Esophagus (tissue), 2 donors: ENCODE measurements around the gene BMPR1B. TPM values are rescaled to one million over a fixed set of nuclear protein-coding genes. Genes with fewer than 3 reads are reported as not detected.
"Not testable (repeated sequence)": the region's sequence is repeated elsewhere in the genome, so short reads cannot be mapped to it uniquely, and the experiment has no call there.

Source experiments
- H3K27ac ChIP-seq, 2 donors: one replicate each; pipeline ENCODE4 v1.5.1; 2013; ENCODE audit warnings: low read depth in 2 of 2, mild to moderate bottlenecking in 2 of 2, inconsistent platforms in 1 of 2, low read length in 1 of 2, moderate library complexity in 1 of 2
- H3K27me3 ChIP-seq, 2 donors: one replicate each; pipeline ENCODE4 v1.6.1; 2013; ENCODE audit warnings: low read length in 2 of 2, control low read depth in 1 of 2, mild to moderate bottlenecking in 1 of 2; ENCODE audit not compliant: insufficient read depth in 2 of 2, control insufficient read depth in 1 of 2
- H3K36me3 ChIP-seq, 2 donors: one replicate each; pipeline ENCODE4 v1.6.1; 2013; ENCODE audit warnings: low read length in 1 of 2; ENCODE audit not compliant: control insufficient read depth in 2 of 2, insufficient read depth in 2 of 2
- H3K4me1 ChIP-seq, 2 donors: one replicate each; pipeline ENCODE4 v1.6.1; 2013; ENCODE audit warnings: low read length in 1 of 2; ENCODE audit not compliant: control insufficient read depth in 2 of 2, insufficient read depth in 2 of 2
- H3K4me3 ChIP-seq, 2 donors: one replicate each; pipeline ENCODE4 v1.5.1; 2013; ENCODE audit warnings: low read length in 2 of 2, mild to moderate bottlenecking in 2 of 2, low read depth in 1 of 2, moderate library complexity in 1 of 2
- H3K9me3 ChIP-seq, 2 donors: one replicate each; pipeline ENCODE4 v1.6.1; 2013; ENCODE audit warnings: mild to moderate bottlenecking in 2 of 2, low read depth in 1 of 2, low read length in 1 of 2, moderate library complexity in 1 of 2; ENCODE audit not compliant: control insufficient read depth in 2 of 2, insufficient read depth in 1 of 2
- WGBS, 2 donors: extraction: QIAGEN DNeasy Blood & Tissue Kit; methylation state at CpG; one replicate each; pipeline ENCODE4 v1.1.7; 2013; 5-methylcytosine and 5-hydroxymethylcytosine counted together
- polyA plus RNA-seq, 2 donors: library from polyadenylated mRNA; stranded (reverse); fragments of 200-250 nt; gene quantifications; one replicate each; pipeline ENCODE4 v1.2.3, GENCODE V29; 2013
- donor health status: healthy with polysubstance abuse.
- donor health status: Bipolar disorder and iron deficiency.

The BMPR1B gene
- polyA plus RNA-seq, 2 donors = 0.18 to 0.22 TPM

DNA sequence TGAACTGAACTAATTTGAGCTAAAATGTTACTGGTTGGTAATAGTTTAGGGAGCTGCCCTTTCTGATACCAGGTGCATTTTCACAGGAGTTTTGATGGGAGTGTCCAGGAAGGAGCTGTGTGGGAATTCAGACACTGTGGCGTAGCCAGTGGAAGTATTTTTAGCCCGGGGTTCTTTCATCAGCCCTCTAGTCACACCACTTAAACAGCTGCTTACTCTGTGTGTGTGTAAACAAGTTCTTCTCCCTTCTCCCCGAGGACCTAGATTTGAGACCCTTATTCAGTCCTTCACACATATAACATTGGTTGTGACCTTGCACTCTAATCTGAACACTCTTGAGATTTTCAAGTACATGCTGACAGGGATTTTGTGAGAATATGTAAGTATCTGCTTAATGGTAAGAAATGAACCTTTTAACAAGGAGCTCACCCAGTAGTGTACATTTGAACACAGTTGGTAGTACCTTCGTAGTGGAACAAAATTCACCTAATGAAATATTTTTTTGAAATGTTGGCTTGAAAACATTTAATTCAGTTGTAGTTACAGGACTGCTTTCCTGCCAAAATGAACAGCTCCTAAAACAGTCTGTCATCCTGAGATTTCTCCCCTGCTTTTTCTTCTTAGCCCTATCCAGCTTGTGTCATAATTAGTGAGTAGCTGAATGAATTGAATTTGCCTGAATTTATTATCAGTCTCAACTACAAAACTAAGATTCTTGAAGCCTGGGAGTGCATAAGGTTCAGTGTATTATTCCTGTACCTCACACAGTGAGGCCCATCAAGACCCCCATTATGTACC is 61.8 kb downstream of the BMPR1B start:
- 43 to 58% methylated on average over 4 of the region's 4 CpGs for WGBS, 2 donors
- Histone ChIP-seq H3K4me3 (no peak overlapping the region), H3K27ac (no peak overlapping the region), H3K27me3 (no peaks in the 10 kb centered on the region), H3K4me1 (no peaks in the 10 kb centered on the region), H3K9me3 (no peaks in the 10 kb centered on the region), H3K36me3 (no peaks in the 10 kb centered on the region)

DNA sequence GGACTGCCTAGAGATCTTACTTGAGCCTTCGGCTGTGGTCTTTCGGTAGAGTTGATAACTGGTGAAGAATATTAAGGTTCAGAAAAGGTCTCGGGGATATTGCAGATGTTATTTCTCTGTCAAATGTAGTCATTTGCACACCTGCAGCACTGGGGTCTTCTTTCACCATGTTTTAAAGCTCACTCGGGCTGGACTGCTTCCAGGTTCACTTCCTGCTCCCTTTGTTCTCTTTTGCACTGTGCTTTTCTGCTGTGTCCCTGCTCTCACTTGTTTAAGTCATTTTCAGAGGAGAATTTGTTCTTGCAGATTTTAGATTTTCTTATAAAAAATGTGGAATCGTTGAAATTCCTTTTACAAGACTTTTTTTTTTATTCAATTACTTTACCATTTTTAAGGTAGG is 68.5 kb downstream of the BMPR1B start:
- 53 to 56% methylated on average over 5 of the region's 5 CpGs for WGBS, 2 donors

DNA sequence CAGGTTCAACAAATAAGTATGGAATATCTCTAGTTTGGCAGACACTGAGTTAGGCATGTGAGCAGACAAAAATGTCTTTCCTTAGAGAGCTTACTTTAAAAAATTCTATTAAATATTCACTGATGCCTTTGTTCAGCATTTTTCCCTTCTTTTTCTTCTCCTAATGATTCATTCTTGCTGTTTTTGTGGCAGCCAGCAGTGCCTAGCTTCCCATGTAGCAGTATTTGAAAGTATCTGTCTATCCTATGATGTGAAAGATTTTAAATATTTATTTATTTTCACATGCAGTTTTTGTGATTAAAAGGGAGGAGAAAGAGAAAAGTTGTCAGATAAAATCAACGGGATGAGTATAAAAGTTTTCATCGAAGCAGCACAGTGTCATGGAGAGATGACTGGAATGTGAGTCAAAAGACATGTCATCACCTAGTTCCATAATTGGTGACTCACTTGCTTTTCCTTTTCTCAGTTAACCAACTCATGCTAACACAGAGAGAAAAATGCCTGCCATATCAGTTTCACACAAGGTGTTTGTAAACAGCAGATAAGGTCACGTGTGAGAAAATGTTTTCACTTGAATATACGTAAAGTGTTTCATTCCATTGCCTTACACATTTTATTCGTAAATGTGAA is 69.8 kb downstream of the BMPR1B start:
- Histone ChIP-seq H3K36me3 (no peaks in the 10 kb centered on the region), H3K27me3 (no peaks in the 10 kb centered on the region), H3K9me3 (no peaks in the 10 kb centered on the region), H3K4me3 (no peak overlapping the region), H3K27ac (no peak overlapping the region), H3K4me1 (no peaks in the 10 kb centered on the region)
- 51 to 60% methylated on average over 5 of the region's 5 CpGs for WGBS, 2 donors

More for the DNA sequence above, 68.5 kb downstream of the BMPR1B start:
- Histone ChIP-seq H3K27me3 (no peaks in the 10 kb centered on the region), H3K9me3 (no peaks in the 10 kb centered on the region), H3K27ac (no peak overlapping the region), H3K4me3 (no peak overlapping the region), H3K4me1 (no peaks in the 10 kb centered on the region), H3K36me3 (no peaks in the 10 kb centered on the region)

DNA sequence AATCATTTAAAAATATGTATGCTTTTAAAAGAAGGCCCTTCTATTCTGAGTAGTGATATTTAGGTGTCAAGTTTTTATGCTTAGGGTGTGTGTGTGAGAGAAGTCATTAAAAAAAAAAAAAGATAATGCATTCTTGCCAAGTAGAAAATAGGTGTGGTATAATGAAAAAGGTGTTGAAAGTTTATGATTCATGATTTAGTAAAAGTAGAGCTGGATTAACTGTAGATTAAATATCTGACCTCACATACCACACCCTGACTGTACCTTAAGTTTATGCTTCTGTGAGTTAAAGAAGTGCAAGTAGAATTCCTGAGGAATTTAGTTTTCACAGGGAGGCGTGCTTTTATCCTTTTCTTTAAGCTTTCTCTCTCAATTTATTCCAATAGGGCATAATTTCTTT is 71.1 kb downstream of the BMPR1B start:
- H3K4me1 ChIP-seq = no peaks in the 10 kb centered on the region
- H3K4me3 ChIP-seq = no peak overlapping the region
- 41 to 62% methylated on average over 1 of the region's 1 CpG for WGBS, 2 donors
- no peaks in the 10 kb centered on the region for H3K27me3 ChIP-seq
- no peaks in the 10 kb centered on the region for H3K9me3 ChIP-seq
- no peaks in the 10 kb centered on the region for H3K36me3 ChIP-seq
- no peak overlapping the region for H3K27ac ChIP-seq

DNA sequence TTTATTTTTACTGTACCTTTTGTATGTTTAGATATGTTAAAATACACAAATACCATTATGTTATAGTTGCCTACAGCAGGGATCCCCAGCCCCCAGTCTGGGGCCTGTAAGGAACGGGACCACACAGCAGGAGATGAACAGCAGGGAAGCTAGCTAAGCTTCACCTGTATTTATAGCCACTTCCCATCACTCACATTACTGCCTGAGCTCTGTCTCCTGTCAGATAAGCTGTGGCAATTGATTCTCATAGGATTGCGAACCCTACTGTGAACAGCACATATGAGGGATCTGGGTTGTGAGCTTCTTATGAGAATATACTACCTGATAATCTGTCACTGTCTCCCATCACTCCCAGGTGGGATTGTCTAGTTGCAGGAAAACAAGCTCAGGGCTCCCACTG is 73.9 kb downstream of the BMPR1B start:
- H3K27me3 ChIP-seq = no peaks in the 10 kb centered on the region
- WGBS, 2 donors = 67 to 91% methylated on average over 2 of the region's 2 CpGs
- H3K4me1 ChIP-seq = no peaks in the 10 kb centered on the region
- H3K27ac ChIP-seq = no peak overlapping the region
- no peaks in the 10 kb centered on the region for H3K9me3 ChIP-seq
- H3K36me3 ChIP-seq = no peaks in the 10 kb centered on the region
- H3K4me3 ChIP-seq = no peak overlapping the region

DNA sequence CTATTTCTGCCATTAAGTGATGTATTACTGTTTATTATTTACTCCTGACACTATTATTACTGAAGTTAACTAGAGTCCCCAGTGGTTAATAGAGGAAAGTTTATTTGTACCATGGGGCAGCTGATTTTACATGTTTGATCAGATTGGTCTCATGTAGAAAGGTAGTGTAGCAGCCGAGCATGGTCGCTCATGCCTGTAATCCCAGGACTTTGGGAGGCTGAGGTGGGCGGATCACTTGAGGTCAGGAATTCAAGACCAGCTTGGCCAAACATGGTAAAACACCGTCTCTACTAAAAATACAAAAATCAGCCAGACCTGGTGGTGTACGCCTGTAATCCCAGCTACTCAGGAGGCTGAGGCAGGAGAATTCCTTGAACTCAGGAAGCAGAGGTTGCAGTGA is 74.6 kb downstream of the BMPR1B start:
- not testable (repeated sequence) for H3K9me3 ChIP-seq, H3K4me1 ChIP-seq, H3K4me3 ChIP-seq, H3K36me3 ChIP-seq, H3K27me3 ChIP-seq, H3K27ac ChIP-seq
- 92 to 93% methylated on average over 5 of the region's 5 CpGs for WGBS, 2 donors

DNA sequence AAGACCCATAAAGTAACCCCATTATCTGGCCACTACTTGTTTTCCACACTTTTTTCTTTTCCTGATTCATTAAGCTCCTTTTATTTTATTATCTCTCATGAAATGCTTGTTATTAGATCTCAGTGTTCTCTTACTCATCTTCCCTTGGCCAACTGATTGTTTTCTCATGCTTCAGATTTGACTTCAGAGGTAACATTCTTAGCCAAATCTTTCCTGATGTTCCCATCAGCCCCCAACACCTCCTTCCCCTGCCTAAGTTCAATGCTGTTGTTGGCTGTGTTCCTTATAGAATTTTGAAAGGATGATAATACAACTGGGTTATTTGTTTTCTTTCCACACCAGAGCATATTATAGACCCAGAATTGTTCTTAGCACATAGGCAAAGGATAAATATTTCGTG is 75.6 kb downstream of the BMPR1B start:
- H3K4me3 ChIP-seq = no peak overlapping the region
- H3K9me3 ChIP-seq = no peaks in the 10 kb centered on the region
- H3K27me3 ChIP-seq = no peaks in the 10 kb centered on the region
- no peaks in the 10 kb centered on the region for H3K4me1 ChIP-seq
- 64 to 70% methylated on average over 1 of the region's 1 CpG for WGBS, 2 donors
- no peak overlapping the region for H3K27ac ChIP-seq
- no peaks in the 10 kb centered on the region for H3K36me3 ChIP-seq

DNA sequence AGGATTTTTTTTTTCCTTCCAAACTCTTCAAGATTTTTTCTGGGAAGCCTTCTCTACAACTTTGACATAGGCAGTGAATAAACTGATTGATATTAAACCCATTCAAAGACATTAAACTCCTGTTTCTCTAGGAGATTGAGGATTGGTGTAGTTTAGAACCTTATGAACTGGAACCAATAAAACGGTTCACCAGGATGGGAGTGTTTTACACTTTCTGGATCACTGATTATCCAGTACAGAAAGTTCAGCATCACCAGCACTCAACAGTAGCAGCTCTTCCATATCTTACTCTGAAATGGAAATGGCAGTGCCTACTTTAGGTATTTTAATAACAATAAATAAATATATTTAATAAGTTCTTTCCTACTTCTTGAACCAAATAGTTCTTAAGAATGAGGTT is 76.7 kb downstream of the BMPR1B start:
- no peaks in the 10 kb centered on the region for H3K4me1 ChIP-seq
- WGBS, 2 donors = 74 to 78% methylated on average over 1 of the region's 1 CpG
- H3K36me3 ChIP-seq = no peaks in the 10 kb centered on the region
- no peak overlapping the region for H3K4me3 ChIP-seq
- no peaks in the 10 kb centered on the region for H3K9me3 ChIP-seq
- no peak overlapping the region for H3K27ac ChIP-seq
- no peaks in the 10 kb centered on the region for H3K27me3 ChIP-seq

DNA sequence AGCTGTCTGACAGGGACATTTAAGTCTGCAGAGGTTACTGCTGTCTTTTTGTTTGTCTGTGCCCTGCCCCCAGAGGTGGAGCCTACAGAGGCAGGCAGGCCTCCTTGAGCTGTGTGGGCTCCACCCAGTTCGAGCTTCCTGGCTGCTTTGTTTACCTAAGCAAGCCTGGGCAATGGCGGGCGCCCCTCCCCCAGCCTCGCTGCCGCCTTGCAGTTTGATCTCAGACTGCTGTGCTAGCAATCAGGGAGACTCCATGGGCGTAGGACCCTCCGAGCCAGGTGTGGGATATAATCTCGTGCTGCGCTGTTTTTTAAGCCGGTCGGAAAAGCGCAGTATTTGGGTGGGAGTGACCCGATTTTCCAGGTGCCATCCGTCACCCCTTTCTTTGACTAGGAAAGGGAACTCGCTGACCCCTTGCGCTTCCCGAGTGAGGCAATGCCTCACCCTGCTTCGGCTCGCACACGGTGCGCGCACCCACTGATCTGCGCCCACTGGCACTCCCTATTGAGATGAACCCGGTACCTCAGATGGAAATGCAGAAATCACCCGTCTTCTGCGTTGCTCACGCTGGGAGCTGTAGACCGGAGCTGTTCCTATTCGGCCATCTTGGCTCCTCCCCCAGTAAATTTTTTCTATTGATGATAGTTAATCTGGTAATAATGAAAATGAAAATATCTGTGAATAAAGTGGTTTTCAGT is 83.6 kb downstream of the BMPR1B start:
- H3K27ac ChIP-seq, H3K4me3 ChIP-seq, H3K27me3 ChIP-seq, H3K4me1 ChIP-seq, H3K36me3 ChIP-seq, H3K9me3 ChIP-seq: not testable (repeated sequence)
- WGBS, 2 donors = 82 to 88% methylated on average over 23 to 29 of the region's 29 CpGs
